HL-60 (cell line): ENCODE measurements around the gene TRIM40.

ENCODE experiments used
- GABPA ChIP-seq: IDR thresholded peaks from 2 replicates; pipeline ENCODE4 v1.6.1; 2012; ENCODE audit warnings: low read depth
- POLR2AphosphoS5 ChIP-seq: IDR thresholded peaks from 2 replicates; pipeline ENCODE4 v1.6.1; 2012; ENCODE audit warnings: low read depth
- TF ChIP-seq, protein P1 (sequence below): IDR thresholded peaks from one replicate; pipeline ENCODE4 v1.5.1; 2011; ENCODE audit warnings: low read length, control low read depth, inconsistent platforms; ENCODE audit not compliant: insufficient read depth

DNA sequence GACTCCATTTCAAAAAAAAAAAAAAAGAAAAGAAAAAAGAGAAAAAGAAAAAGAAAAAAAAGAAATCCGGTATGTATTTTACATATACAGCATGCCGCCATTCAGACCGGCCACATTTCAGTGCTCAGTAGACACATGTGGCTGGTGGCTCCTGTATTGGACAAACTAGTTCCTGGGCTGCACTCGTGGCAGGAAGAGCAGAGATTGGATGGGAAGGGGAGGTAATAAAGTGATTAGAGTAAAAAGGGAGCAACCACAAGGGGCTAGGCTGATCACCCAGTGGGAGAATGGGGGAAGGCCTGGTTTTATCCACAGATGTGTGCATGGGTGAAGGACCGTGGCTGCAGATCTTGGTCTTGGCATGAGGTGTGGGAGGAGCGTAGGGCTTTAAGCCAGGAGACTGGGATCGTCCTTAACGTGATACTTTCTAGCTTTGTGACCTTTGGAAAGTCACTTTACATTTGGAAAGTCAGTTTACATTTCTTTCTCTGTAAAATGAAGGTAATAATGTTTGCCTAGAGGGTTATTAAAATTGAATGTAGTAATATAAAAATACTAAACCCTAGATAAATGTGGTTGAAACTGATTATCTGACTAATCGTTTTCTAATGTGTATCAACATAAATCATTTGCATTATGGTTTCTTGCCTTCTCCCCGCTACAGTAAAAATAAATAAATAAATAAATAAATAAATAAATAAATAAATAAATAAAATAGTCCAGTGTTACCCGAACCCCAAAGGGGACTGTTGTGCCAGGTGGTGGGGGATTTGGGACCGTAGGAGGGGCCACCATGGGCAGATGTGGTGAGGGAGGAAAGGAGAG, 26.5 kb downstream of the TRIM40 start:
- TF ChIP-seq, protein P1, sequence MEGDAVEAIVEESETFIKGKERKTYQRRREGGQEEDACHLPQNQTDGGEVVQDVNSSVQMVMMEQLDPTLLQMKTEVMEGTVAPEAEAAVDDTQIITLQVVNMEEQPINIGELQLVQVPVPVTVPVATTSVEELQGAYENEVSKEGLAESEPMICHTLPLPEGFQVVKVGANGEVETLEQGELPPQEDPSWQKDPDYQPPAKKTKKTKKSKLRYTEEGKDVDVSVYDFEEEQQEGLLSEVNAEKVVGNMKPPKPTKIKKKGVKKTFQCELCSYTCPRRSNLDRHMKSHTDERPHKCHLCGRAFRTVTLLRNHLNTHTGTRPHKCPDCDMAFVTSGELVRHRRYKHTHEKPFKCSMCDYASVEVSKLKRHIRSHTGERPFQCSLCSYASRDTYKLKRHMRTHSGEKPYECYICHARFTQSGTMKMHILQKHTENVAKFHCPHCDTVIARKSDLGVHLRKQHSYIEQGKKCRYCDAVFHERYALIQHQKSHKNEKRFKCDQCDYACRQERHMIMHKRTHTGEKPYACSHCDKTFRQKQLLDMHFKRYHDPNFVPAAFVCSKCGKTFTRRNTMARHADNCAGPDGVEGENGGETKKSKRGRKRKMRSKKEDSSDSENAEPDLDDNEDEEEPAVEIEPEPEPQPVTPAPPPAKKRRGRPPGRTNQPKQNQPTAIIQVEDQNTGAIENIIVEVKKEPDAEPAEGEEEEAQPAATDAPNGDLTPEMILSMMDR: no peak
- TF ChIP-seq POLR2AphosphoS5 (no peak), GABPA (no peak)
